ENCODE measurements around the gene SPP1.

DNA sequence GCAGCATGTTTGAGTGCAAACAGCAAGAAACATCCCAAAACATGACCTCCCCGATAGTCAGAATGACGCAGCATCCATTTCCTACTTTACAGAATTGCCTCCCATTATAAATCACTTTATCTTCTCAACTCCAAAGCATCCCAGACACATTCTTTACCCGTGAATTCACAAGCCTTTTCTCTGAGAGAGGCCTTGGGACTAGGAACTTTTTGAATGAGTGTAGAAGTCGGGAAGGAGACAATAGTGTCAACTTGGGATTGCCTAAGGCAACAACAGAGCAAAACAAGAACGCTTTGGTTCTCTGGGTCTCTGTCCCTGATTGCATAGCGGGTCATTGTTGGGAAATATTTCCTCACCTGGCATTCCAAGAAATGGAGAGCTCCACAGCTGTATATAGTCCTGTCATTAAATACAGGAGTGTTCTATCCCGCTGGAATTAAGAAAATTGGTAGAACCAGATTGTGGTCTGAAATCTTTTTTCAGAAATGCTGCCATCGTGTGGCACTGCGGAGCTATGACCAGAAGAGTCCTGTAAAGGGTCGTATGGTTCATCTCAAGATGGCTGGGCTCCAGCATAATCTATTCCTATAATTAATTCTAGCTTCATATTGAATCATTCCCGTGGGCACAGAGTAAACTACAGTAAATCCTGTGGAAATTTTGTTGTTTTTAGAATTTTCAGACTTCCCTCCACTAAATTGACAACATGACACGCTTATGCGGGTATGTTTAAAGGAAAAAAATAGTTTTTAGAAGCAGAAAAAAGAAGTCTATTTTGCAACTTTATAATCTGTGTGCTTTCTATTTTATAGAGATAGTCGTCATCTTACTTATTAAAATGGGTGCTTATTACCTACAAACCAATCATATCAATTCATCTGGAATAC is 2.0 kb upstream of the SPP1 start:
- TF ChIP-seq, protein P1, sequence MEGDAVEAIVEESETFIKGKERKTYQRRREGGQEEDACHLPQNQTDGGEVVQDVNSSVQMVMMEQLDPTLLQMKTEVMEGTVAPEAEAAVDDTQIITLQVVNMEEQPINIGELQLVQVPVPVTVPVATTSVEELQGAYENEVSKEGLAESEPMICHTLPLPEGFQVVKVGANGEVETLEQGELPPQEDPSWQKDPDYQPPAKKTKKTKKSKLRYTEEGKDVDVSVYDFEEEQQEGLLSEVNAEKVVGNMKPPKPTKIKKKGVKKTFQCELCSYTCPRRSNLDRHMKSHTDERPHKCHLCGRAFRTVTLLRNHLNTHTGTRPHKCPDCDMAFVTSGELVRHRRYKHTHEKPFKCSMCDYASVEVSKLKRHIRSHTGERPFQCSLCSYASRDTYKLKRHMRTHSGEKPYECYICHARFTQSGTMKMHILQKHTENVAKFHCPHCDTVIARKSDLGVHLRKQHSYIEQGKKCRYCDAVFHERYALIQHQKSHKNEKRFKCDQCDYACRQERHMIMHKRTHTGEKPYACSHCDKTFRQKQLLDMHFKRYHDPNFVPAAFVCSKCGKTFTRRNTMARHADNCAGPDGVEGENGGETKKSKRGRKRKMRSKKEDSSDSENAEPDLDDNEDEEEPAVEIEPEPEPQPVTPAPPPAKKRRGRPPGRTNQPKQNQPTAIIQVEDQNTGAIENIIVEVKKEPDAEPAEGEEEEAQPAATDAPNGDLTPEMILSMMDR (conservative IDR thresholded peaks at IDR 0.05 in 1 of 2, IDR thresholded peaks at IDR 0.05 in 1 of 2; ENCODE audit: extremely low read depth in 1 of 2, insufficient read depth in 1 of 2, low read depth in 1 of 2, low read length in 2 of 2): peak; percentile 75 to 82
- no peak for TF ChIP-seq EZH2 (IDR thresholded peaks at IDR 0.05; ENCODE audit: borderline replicate concordance, low read length)
